Bronchial epithelial cell (primary cell): ENCODE measurements around the gene SCIMP. TPM values are rescaled to one million over a fixed set of nuclear protein-coding genes. Genes with fewer than 3 reads are reported as not detected.

Experiments used
- DNase-seq: peaks from one replicate; pipeline ENCODE4 v3.0.0-alpha.2; 2010; ENCODE audit warnings: low read depth
- FAIRE-seq: peaks from 2 replicates; lab custom pipeline; 2011; peaks lifted over from hg19 to GRCh38; lab: Jason Lieb, UNC
- H3K27me3 ChIP-seq: 2 replicates; pipeline ENCODE4 v1.5.1; 2011; ENCODE audit warnings: low read length; ENCODE audit not compliant: control insufficient read depth, insufficient read depth
- H3K36me3 ChIP-seq: 2 replicates; pipeline ENCODE4 v1.5.1; 2011; ENCODE audit warnings: low read length; ENCODE audit not compliant: control insufficient read depth, insufficient read depth
- H3K4me3 ChIP-seq: 2 replicates; pipeline ENCODE4 v1.5.1; 2011; ENCODE audit warnings: mild to moderate bottlenecking, low read depth, low read length, control low read depth
- CTCF ChIP-seq: IDR thresholded peaks from 2 replicates; pipeline ENCODE4 v1.5.1; 2011; ENCODE audit warnings: mild to moderate bottlenecking, moderate library complexity, low read length, control low read depth, inconsistent platforms; ENCODE audit not compliant: insufficient read depth, severe bottlenecking
- total RNA-seq: library from RNA; depleted of rRNA; stranded (reverse); fragments of >200 nt; gene quantifications from 2 replicates; pipeline ENCODE4 v1.2.1, GENCODE V29; 2014

SCIMP gene
- total RNA-seq, 1 donor from 2014 or later: not detected

GRCh38 chr17:5211458-5211857, 23.2 kb downstream of the SCIMP start:
- H3K27me3 ChIP-seq: no peaks in the 10 kb centered on the region
- no peak for TF ChIP-seq CTCF
- no peak for FAIRE-seq

GRCh38 chr17:5210614-5211252, 23.9 kb downstream of the SCIMP start:
- no peak for TF ChIP-seq CTCF
- no peaks in the 10 kb centered on the region for H3K27me3 ChIP-seq
- no peak for DNase-seq
- H3K4me3 ChIP-seq: no peak overlapping the region
- H3K36me3 ChIP-seq: no peaks in the 10 kb centered on the region
- FAIRE-seq: no peak

More at GRCh38 chr17:5211458-5211857, 23.2 kb downstream of the SCIMP start:
- H3K36me3 ChIP-seq: no peaks in the 10 kb centered on the region
- no peak overlapping the region for H3K4me3 ChIP-seq
- no peak for DNase-seq

- Histone ChIP-seq H3K4me3 (no peak overlapping the region), H3K36me3 (no peaks in the 10 kb centered on the region), H3K27me3 (no peaks in the 10 kb centered on the region)
- FAIRE-seq (no peak), DNase-seq (no peak)
- no peak for TF ChIP-seq CTCF
Measured at GRCh38 chr17:5210091-5210490, 24.6 kb downstream of the SCIMP start.

GRCh38 chr17:5209396-5209795, 25.3 kb downstream of the SCIMP start:
- TF ChIP-seq CTCF: no peak
- H3K4me3 ChIP-seq: no peak overlapping the region
- H3K36me3 ChIP-seq: no peaks in the 10 kb centered on the region
- FAIRE-seq (no peak), DNase-seq (no peak)
- no peaks in the 10 kb centered on the region for H3K27me3 ChIP-seq

- DNase-seq (peak; percentile 68), FAIRE-seq (no peak)
- Histone ChIP-seq H3K27me3 (no peaks in the 10 kb centered on the region), H3K36me3 (no peaks in the 10 kb centered on the region), H3K4me3 (no peak overlapping the region)
- TF ChIP-seq CTCF: no peak
Measured at GRCh38 chr17:5203908-5204294, 30.8 kb downstream of the SCIMP start.

GRCh38 chr17:5203178-5203907, 31.3 kb downstream of the SCIMP start:
- DNase-seq (no peak), FAIRE-seq (no peak)
- Histone ChIP-seq H3K36me3 (no peaks in the 10 kb centered on the region), H3K27me3 (no peaks in the 10 kb centered on the region), H3K4me3 (no peak overlapping the region)
- no peak for TF ChIP-seq CTCF
